AG08395 (cell line): ENCODE measurements around the gene GNG3.

ENCODE experiments used
- DNase-seq: peaks from one replicate; pipeline ENCODE4 v3.0.0; 2012; ENCODE audit warnings: mixed read lengths, low spot score

Gene GNG3

GRCh38 chr11:62757846-62758788 is 50.6 kb downstream of the GNG3 start:
- DNase-seq, result no peak
